GM21367 (cell line): ENCODE data around the gene GSTM3.
"Not testable (repeated sequence)": the region's sequence is repeated elsewhere in the genome, so short reads cannot be mapped to it uniquely, and the experiment has no call there.

Experiments used
- ATAC-seq: cut with Tn5 transposase; IDR thresholded peaks from one replicate; pipeline ENCODE4 v1.9.1; 2021; ENCODE audit not compliant: unreplicated experiment

Gene GSTM3

GRCh38 chr1:109708949-109709348 is 31.9 kb downstream of the GSTM3 start:
- not testable (repeated sequence) for ATAC-seq

DNA sequence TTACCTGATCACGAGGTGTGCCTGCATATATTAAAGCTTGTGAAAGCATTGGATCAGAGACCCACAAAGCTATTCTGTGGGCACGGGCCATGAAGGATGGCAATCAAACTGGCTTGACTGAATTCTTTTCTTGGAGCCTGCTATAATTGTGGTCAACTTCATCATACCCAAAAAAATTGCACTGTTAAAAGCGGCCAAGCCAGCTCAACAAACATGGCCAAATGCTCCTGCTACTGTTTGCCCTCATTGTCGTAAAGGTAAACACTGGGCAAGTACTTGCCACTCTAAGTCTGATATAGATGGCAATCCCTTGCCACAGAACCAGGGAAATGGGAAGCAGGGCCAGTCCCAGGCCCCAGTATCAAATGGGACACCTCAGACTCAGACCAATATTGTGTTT is 35.4 kb downstream of the GSTM3 start:
- ATAC-seq: no peak

DNA sequence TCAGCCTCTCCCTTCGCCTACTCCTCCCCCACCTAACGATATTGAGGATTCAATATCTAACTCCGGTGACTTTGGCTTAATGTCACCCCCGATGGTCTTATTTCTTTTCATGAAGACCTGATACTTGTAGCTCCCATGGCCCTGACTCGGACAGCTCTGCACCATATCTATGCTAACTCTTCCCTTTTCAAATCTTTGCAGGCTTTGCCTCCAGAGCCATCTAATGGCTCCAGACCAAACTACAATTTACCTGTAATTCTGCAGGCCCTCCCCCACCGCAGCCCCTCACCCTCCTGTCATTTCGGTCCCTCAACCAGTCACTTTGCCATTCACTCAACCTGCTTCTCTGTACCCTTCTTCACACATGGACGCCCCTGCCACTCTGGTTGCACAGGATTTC is 36.7 kb downstream of the GSTM3 start:
- no peak for ATAC-seq

- ATAC-seq: not testable (repeated sequence)
These were observed 37.9 kb downstream of the GSTM3 start for GRCh38 chr1:109702940-109703339.

DNA sequence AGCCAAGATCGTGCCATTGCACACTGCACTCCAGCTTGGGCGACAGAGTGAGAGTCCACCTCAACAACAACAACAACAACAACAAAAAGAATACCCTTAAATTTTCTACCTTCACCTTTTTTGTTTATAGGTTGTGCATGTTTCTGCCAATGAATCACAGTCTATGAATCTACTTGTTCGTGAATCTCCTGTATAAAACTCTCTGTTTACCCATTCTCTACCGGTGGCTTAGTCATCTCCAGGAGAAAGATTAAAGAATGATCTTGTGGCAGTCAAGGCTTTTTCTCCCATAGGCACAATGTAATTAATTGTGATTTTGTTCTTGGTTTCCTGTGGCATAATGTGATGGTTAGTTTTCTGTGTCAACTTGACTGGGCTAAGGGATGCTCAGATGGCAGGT is 43.0 kb downstream of the GSTM3 start:
- ATAC-seq: not testable (repeated sequence)

GRCh38 chr1:109697066-109697465 is 43.8 kb downstream of the GSTM3 start:
- no peak for ATAC-seq

DNA sequence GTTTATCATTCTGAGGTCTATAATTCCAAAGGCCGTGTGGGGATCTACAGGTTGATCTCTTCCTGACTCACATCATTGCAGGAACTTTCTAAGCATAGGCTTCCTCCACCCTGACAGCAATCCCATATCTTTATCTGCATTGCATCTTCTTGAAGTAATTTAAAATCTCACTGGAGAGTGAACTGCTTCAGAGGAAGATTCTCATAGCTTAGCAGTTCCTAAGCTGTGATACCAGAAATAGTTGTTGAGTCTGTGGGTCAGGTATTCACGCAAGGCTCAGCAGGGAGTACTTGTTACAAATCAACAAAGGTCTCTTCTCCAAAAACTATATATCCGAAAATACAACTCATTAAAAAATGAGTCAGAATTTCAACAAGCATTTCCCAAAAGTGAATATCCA is 45.7 kb downstream of the GSTM3 start:
- not testable (repeated sequence) for ATAC-seq

GRCh38 chr1:109694400-109694799 is 46.4 kb downstream of the GSTM3 start:
- not testable (repeated sequence) for ATAC-seq

GRCh38 chr1:109691759-109692158 is 49.1 kb downstream of the GSTM3 start:
- no peak for ATAC-seq

DNA sequence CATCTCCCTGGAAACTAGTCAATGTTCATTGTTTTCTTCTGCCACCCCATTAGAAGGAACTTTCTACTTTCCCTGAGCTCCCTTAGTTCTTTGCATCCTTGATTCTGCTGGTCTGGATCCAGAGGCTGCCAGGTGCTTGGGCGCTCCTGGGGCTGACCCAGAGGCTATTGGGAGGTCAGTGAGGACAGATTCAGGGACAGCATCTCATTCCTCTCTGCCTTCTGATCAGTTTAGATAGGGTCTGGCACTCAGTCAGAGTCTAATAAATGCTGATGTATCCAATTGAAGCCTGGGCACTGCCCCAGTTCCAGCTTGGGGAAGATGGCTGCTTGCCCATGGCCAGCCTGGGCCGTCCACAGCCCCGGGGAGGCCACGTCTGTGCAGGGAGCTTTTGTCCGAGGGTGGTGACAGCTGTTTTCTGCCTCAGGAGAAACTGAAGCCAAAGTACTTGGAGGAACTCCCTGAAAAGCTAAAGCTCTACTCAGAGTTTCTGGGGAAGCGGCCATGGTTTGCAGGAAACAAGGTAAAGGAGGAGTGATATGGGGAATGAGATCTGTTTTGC is 50.9 kb downstream of the GSTM3 start:
- ATAC-seq: no peak

- peak; percentile 95 for ATAC-seq
These were observed 53.0 kb downstream of the GSTM3 start, which contains the start of gene GSTM1 for GRCh38 chr1:109687641-109688499. TSS of gene GSTM1 (plus strand) at chr1:109687817. CDS start at chr1:109687874, 57 bp downstream.

GRCh38 chr1:109687109-109687508 is 53.7 kb downstream of the GSTM3 start:
- ATAC-seq: not testable (repeated sequence)

GRCh38 chr1:109685890-109686289 is 54.9 kb downstream of the GSTM3 start:
- not testable (repeated sequence) for ATAC-seq

- ATAC-seq: not testable (repeated sequence)
These were observed 55.4 kb downstream of the GSTM3 start for GRCh38 chr1:109685399-109685798.

- ATAC-seq: not testable (repeated sequence)
These were observed 56.1 kb downstream of the GSTM3 start for GRCh38 chr1:109684777-109685176.
